Type B pancreatic cell (in vitro differentiated cells): ENCODE measurements around the gene INTS13. TPM values are rescaled to one million over a fixed set of nuclear protein-coding genes. Genes with fewer than 3 reads are reported as not detected.

ENCODE experiments used
- DNase-seq: peaks from one replicate; pipeline ENCODE4 v3.0.0; 2021; ENCODE audit warnings: mixed read lengths; ENCODE audit not compliant: unreplicated experiment; ENCODE audit errors: extremely low spot score
- H3K27ac Mint-ChIP-seq: 2 replicates; pipeline ENCODE4 v1.8.0; 2021; ENCODE audit warnings: mild to moderate bottlenecking, mixed read lengths
- H3K27me3 Mint-ChIP-seq: 2 replicates; pipeline ENCODE4 v1.8.0; 2021; ENCODE audit warnings: mixed read lengths
- H3K36me3 Mint-ChIP-seq: 2 replicates; pipeline ENCODE4 v1.8.0; 2021; ENCODE audit warnings: mixed read lengths
- H3K4me1 Mint-ChIP-seq: one replicate; pipeline ENCODE4 v1.8.0; 2021; ENCODE audit warnings: mixed read lengths; ENCODE audit not compliant: unreplicated experiment
- H3K4me3 Mint-ChIP-seq: 2 replicates; pipeline ENCODE4 v1.8.0; 2021; ENCODE audit warnings: mild to moderate bottlenecking, mixed read lengths
- H3K9me3 Mint-ChIP-seq: 2 replicates; pipeline ENCODE4 v1.8.0; 2021; ENCODE audit warnings: mixed read lengths
- total RNA-seq: library from RNA; stranded (reverse); gene quantifications from 2 replicates; pipeline ENCODE4 v1.2.1, GENCODE V29; 2021; ENCODE audit warnings: low replicate concordance
- TF ChIP-seq, protein P1 (sequence below): fragments of 200-600 bp; sonication (generic); conservative IDR thresholded peaks from 2 replicates; pipeline ENCODE4 v1.5.0; 2021; ENCODE audit warnings: antibody characterized with exemption, mild to moderate bottlenecking

Gene INTS13
- total RNA-seq, 1 donor from 2014 or later: 30.3 TPM

DNA sequence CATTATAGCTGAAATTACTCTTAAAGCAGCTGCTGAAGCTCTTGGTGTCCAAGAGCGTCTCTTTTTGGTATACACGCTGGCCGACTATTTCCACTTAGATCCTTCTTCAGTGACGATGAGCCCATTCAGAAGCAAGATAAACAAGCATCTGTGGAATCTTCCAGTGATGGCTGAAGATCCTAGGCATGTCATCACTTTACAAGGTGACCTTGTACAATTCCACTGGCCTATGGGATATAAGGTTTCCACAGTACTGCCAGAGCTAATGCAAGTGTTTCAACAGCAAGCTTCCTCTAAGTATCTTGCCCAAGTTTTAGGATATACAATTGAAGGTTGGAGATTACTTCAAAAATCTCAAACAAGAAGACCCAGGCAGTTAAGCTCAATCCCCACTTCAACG lies 47.0 kb downstream of the INTS13 start:
- no peaks in the 10 kb centered on the region for H3K9me3 Mint-ChIP-seq
- TF ChIP-seq, protein P1, sequence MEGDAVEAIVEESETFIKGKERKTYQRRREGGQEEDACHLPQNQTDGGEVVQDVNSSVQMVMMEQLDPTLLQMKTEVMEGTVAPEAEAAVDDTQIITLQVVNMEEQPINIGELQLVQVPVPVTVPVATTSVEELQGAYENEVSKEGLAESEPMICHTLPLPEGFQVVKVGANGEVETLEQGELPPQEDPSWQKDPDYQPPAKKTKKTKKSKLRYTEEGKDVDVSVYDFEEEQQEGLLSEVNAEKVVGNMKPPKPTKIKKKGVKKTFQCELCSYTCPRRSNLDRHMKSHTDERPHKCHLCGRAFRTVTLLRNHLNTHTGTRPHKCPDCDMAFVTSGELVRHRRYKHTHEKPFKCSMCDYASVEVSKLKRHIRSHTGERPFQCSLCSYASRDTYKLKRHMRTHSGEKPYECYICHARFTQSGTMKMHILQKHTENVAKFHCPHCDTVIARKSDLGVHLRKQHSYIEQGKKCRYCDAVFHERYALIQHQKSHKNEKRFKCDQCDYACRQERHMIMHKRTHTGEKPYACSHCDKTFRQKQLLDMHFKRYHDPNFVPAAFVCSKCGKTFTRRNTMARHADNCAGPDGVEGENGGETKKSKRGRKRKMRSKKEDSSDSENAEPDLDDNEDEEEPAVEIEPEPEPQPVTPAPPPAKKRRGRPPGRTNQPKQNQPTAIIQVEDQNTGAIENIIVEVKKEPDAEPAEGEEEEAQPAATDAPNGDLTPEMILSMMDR: no peak
- H3K4me1 Mint-ChIP-seq: no peaks in the 10 kb centered on the region
- peaks cover 7% of the 10 kb centered on the region for H3K36me3 Mint-ChIP-seq
- H3K27me3 Mint-ChIP-seq: peaks cover 3% of the 10 kb centered on the region
- no peak overlapping the region for H3K4me3 Mint-ChIP-seq
- DNase-seq: no peak
- H3K27ac Mint-ChIP-seq: no peak overlapping the region

DNA sequence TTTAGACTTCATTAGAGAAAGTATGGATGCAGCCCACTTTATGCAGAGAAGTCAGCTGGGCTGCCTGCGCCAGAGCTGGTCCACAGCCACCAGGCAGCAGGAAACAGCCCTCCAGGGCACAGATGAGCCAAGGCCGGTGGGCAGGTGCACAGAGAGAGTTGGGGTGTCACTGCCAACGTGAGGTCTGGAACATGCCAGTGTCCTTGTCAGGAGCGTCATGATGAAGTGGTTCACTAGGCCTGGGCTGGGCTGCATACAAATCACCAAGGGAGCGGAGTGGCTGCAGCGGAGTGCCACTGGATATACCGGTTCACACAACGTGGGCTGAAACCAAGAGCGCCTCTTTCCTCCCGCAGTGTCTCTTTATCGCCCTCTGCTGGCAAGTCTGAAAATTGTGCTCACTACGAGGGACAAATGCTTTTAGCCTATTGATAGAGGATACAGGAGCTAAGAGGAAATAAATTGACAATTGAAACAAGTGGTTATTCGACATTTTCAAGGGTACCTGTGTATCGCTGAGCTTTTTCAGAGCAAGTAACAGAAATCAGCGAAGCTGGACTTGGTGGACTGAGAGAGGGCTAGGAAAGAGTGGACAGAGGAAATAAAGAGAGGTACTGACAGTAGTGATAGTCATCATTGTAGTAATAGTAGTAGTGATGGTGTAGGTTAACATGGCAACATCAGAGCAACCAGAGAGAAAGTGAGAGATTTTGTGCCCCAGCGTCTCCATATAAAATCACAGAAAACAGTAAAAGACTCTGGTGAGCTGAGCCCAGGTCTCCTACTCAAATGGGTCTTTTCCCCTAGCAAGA lies 52.8 kb downstream of the INTS13 start:
- Mint-ChIP-seq H3K4me1 (peaks cover 4% of the 10 kb centered on the region), H3K36me3 (peaks cover 4% of the 10 kb centered on the region), H3K27ac (peak overlapping the region; percentile 75), H3K9me3 (peaks cover 4% of the 10 kb centered on the region), H3K27me3 (peaks cover 9% of the 10 kb centered on the region), H3K4me3 (peak overlapping the region; percentile 23)
- peak; percentile 84 for DNase-seq
- TF ChIP-seq, protein P1: peak; percentile 98

DNA sequence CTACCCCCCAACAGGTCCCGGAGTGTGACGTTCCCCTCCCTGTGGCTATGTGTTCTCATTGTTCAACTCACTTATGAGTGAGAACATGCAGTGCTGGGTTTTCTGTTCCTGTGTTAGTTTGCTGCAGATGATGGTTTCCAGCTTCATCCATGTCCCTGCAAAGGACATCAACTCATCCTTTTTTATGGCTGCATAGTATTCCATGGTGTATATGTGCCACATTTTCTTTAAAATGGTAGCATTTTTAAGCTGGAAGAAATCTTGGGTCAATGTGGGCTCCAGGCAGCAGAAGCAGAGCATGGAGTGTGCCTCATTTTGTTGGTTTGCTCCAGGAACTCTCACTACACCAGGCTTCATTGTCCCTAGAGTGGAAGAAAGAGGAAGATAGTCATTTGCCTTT lies 57.2 kb downstream of the INTS13 start:
- H3K4me3 Mint-ChIP-seq: no peak overlapping the region
- no peak overlapping the region for H3K27ac Mint-ChIP-seq
- peaks cover 8% of the 10 kb centered on the region for H3K4me1 Mint-ChIP-seq
- TF ChIP-seq, protein P1: no peak
- peaks cover 7% of the 10 kb centered on the region for H3K27me3 Mint-ChIP-seq
- DNase-seq: no peak
- H3K9me3 Mint-ChIP-seq: peaks cover 4% of the 10 kb centered on the region
- peaks cover 8% of the 10 kb centered on the region for H3K36me3 Mint-ChIP-seq

DNA sequence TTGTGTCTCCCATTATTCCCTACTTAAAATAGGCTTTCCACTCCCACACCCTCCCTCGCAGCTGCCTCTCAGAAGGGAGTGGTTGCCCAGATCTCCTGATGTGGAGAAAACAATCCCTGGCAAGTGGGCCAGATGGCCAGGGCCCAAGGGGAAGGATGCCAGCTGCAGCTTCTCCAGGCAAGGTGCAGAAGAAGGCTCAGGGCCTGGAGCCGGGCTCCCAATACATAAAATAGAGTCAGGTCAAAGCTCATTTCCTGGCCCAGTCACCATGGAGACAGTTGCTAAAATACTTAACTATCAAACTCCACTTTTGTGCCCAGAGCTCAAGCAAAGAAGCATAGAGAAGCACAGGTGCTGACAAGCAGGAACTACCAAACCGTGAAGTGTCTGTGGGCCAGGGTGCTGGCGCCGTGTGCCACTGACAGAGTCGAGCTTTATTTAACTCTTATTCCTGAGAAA lies 59.1 kb downstream of the INTS13 start:
- H3K9me3 Mint-ChIP-seq: peaks cover 4% of the 10 kb centered on the region
- TF ChIP-seq, protein P1: no peak
- DNase-seq: no peak
- no peak overlapping the region for H3K27ac Mint-ChIP-seq
- H3K36me3 Mint-ChIP-seq: peaks cover 12% of the 10 kb centered on the region
- H3K4me3 Mint-ChIP-seq: no peak overlapping the region
- H3K4me1 Mint-ChIP-seq: peaks cover 15% of the 10 kb centered on the region
- no peaks in the 10 kb centered on the region for H3K27me3 Mint-ChIP-seq

DNA sequence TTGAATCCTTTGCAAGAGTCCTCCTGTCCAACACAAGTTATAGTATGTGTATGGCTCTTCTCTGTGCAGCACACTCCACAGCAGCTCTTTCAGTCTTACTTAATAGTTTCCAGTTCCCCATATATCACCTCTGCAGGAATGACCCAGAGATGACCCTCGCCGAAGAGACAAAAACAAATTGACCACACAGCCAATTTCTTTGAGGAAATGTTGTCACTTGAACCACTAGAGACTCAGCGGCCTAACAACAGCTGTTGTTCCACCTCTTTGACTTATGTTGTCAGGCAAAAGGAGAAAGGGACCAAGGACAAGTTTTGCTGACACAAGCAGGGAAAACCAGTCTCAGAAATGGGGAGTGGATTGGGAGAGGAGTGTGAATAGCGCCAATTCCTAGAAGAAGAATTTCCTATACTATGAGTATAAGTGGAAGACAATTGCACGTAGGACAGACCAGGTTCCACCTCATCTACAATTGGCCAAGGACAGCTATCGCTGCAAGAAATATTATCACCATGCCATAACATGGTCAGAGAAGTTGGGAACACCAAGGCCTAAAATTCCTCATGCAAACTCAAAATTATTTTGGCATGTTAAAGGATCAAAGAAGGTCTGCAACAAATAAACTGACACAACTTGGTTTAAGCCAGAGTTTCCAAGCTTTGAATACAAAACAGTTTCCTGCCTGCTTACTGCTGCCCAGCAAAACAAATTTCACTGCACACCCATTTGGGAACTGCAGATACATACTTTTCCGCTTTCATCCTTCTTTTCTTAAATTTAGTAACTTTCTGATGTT lies 63.1 kb downstream of the INTS13 start:
- DNase-seq: no peak
- H3K27me3 Mint-ChIP-seq: no peaks in the 10 kb centered on the region
- H3K36me3 Mint-ChIP-seq: peaks cover 8% of the 10 kb centered on the region
- TF ChIP-seq, protein P1: no peak
- H3K4me3 Mint-ChIP-seq: no peak overlapping the region
- peak overlapping the region; percentile 70 for H3K27ac Mint-ChIP-seq
- no peaks in the 10 kb centered on the region for H3K9me3 Mint-ChIP-seq
- H3K4me1 Mint-ChIP-seq: peaks cover 24% of the 10 kb centered on the region
